ENCODE measurements around the gene PPM1G.
"Not testable (repeated sequence)": the region's sequence is repeated elsewhere in the genome, so short reads cannot be mapped to it uniquely, and the experiment has no call there.

PPM1G gene

DNA sequence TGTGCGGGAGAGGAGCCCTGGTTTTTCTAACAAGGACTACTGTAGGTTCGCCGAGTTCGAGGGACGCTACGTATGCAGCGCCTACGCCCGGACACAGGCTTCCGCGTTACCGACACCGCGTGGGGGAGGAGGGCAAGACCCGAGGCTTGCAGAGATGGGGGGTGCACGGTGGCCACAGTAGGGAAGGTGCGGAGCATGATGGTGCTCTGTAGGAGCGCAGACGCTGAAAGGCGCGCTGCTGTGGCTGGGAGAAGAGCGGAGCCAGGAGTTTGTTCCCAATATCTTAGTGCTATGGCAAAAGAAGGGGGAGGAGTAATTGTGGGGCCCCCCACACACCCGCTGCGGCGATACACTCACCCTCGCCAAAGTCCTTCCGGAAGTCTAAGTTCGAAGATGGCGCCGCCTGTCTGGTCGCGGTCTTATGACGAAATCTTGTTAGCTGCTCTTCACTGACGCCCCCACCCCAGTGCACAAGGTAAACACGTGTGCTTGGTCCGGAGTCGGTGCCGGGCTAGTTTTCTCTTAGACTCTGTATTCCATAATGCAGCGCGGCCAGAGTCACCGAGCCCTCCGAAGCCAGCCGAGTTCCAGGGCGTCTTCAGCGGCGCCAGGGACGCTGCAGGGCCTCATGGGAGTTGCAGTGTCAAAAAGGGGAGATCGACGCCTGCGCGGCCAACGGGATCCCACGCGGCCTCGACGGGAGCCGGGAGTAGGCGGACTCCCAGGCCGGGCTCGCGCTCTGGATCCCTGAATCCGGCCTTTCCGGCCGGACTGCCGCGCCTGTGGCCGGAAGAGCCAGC is 52.8 kb downstream of the PPM1G start, which contains the start of gene GTF3C2:
Gene GTF3C2, minus strand, starts transcription at position 383 of the 800 bp plus-strand sequence. CDS start 13,210 bp downstream, outside the sequence.
- no peaks in the 10 kb centered on the region for H3K27me3 ChIP-seq (ENCODE audit: insufficient read depth, insufficient read length)
- peak within 1 kb of the TSS; percentile 98 for H3K9ac ChIP-seq (ENCODE audit: insufficient read length, low read depth)
- no peaks in the 10 kb centered on the region for H3K4me1 ChIP-seq (ENCODE audit: insufficient read depth, insufficient read length)
- TF ChIP-seq ZNF274 (IDR thresholded peaks at IDR 0.05; ENCODE audit: low read depth, low read length): no peak
- peak; percentile 79 for TF ChIP-seq YY1 (IDR thresholded peaks at IDR 0.05; ENCODE audit: insufficient read depth, insufficient read length)
- peak; percentile 98 for DNase-seq (ENCODE audit: low read depth, low spot score)
- H3K36me3 ChIP-seq (ENCODE audit: insufficient read depth, insufficient read length, low read length): peaks cover 13% of the 10 kb centered on the region
- H3K4me3 ChIP-seq (ENCODE audit: insufficient read length, low read depth): peak within 1 kb of the TSS; percentile 93
- H3K9me3 ChIP-seq (ENCODE audit: insufficient read depth, low read length): 0 out of 2 replicates have a peak, but pooled peaks cover 7% of the 10 kb centered on the region

DNA sequence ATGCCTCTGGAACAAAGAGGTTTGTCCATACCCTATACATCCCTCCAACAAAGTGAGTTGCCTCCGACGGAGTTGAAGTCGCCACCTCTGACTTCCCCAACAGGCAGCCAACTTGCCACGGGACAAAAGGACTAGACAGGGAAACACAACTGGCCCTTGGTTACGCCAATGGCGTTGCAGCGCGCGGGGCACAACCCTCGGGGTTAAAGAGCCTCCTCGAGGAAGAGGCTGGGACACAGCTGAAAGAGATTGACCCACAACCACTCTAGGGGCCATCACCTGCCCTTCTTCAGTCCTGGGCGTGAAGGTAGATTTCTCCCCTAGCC is 53.4 kb downstream of the PPM1G start:
- peaks cover 13% of the 10 kb centered on the region for H3K36me3 ChIP-seq (ENCODE audit: insufficient read depth, insufficient read length, low read length)
- peak; percentile 23 for DNase-seq (ENCODE audit: low read depth, low spot score)
- peak overlapping the region; percentile 98 for H3K9ac ChIP-seq (ENCODE audit: insufficient read length, low read depth)
- no peak for TF ChIP-seq YY1 (IDR thresholded peaks at IDR 0.05; ENCODE audit: insufficient read depth, insufficient read length)
- TF ChIP-seq ZNF274 (IDR thresholded peaks at IDR 0.05; ENCODE audit: low read depth, low read length): no peak
- TF ChIP-seq SUZ12 (IDR thresholded peaks at IDR 0.05; ENCODE audit: extremely low read depth, insufficient read depth, insufficient read length): no peak
- H3K27me3 ChIP-seq (ENCODE audit: insufficient read depth, insufficient read length): no peaks in the 10 kb centered on the region
- H3K9me3 ChIP-seq (ENCODE audit: insufficient read depth, low read length): 0 out of 2 replicates have a peak, but pooled peaks cover 7% of the 10 kb centered on the region
- H3K4me3 ChIP-seq (ENCODE audit: insufficient read length, low read depth): peak overlapping the region; percentile 93
- H3K4me1 ChIP-seq (ENCODE audit: insufficient read depth, insufficient read length): no peaks in the 10 kb centered on the region

DNA sequence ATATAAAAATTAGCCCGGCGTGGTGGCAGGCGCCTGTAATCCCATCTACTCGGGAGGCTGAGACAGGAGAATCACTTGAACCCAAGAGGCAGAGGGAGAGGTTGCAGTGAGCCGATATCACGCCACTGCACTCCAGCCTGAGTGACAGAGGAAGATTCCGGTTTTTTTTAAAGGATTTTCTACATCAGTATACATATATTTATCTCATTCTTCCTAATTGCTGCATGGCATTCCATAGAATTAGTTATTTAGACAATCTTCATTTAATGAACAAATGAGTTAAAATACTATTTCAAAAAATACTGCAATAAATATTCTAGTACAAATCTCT is 54.8 kb downstream of the PPM1G start:
- H3K9me3 ChIP-seq (ENCODE audit: insufficient read depth, low read length): 0 out of 2 replicates have a peak, but pooled peaks cover 7% of the 10 kb centered on the region
- H3K9ac ChIP-seq (ENCODE audit: insufficient read length, low read depth): no peak overlapping the region
- DNase-seq (ENCODE audit: low read depth, low spot score): no peak
- no peak overlapping the region for H3K4me3 ChIP-seq (ENCODE audit: insufficient read length, low read depth)
- H3K36me3 ChIP-seq (ENCODE audit: insufficient read depth, insufficient read length, low read length): peaks cover 18% of the 10 kb centered on the region
- H3K27me3 ChIP-seq (ENCODE audit: insufficient read depth, insufficient read length): no peaks in the 10 kb centered on the region
- H3K4me1 ChIP-seq (ENCODE audit: insufficient read depth, insufficient read length): no peaks in the 10 kb centered on the region
- TF ChIP-seq YY1 (IDR thresholded peaks at IDR 0.05; ENCODE audit: insufficient read depth, insufficient read length) (no peak), SUZ12 (IDR thresholded peaks at IDR 0.05; ENCODE audit: extremely low read depth, insufficient read depth, insufficient read length) (no peak), ZNF274 (IDR thresholded peaks at IDR 0.05; ENCODE audit: low read depth, low read length) (no peak)

DNA sequence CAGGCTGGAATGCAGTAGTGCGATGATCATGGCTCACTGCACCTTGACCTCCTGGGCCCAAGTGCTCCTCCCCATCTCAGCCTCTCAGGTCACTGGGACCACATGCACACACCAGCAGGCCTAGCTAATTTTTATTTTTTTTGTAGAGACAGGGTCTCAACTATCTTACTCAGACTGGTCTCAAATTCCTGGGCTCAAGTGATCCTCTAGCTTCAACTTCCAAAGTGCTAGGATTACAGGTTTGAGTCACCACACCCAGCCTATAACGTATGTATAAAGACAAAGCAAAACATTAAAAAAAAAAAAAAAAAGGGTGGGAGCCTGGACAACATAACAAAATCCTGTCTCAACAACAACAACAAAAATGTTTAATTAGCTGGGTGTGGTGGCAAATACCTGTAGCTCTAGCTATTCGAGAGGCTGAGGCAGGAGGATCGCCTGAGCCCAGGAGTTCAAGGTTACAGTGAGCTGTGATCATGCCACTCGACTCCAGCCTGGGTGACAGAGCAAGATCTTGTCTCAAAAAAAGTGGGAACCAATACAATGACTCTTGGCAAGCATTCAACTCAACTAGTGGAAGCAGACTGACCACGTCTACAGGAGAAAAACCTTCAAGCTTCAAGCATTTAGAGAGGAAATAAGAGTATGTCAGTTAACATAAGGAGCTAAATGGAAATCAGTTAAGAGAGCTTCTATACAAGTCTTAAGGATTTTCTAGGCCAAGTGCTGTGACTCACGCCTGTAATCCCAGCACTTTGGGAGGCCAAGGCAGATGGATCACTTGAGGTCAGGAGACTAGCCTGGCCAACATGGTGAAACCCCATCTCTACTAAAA is 55.4 kb downstream of the PPM1G start:
- Histone ChIP-seq H3K36me3 (ENCODE audit: insufficient read depth, insufficient read length, low read length) (peaks cover 18% of the 10 kb centered on the region), H3K9ac (ENCODE audit: insufficient read length, low read depth) (no peak overlapping the region), H3K4me3 (ENCODE audit: insufficient read length, low read depth) (no peak overlapping the region), H3K9me3 (ENCODE audit: insufficient read depth, low read length) (0 out of 2 replicates have a peak, but pooled peaks cover 7% of the 10 kb centered on the region), H3K4me1 (ENCODE audit: insufficient read depth, insufficient read length) (no peaks in the 10 kb centered on the region), H3K27me3 (ENCODE audit: insufficient read depth, insufficient read length) (no peaks in the 10 kb centered on the region)
- TF ChIP-seq YY1 (IDR thresholded peaks at IDR 0.05; ENCODE audit: insufficient read depth, insufficient read length) (no peak), ZNF274 (IDR thresholded peaks at IDR 0.05; ENCODE audit: low read depth, low read length) (no peak), SUZ12 (IDR thresholded peaks at IDR 0.05; ENCODE audit: extremely low read depth, insufficient read depth, insufficient read length) (no peak)
- DNase-seq (ENCODE audit: low read depth, low spot score): no peak

DNA sequence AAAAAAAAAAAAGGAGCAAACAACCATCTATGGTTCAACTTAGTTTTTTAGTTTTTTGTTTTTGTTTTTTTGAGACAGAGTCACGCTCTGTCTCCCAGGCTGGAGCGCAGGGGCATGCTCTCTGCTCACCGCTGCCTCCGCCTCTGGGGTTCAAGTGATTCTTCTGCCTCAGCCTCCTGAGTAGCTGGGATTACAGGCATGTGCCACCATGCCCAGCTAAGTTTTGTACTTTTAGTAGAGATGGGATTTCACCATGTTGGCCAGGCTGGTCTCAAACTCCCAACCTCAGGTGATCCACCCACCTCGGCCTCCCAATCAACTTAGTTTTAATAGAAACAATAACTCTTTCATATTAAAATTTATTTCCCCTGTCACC is 56.0 kb downstream of the PPM1G start:
- not testable (repeated sequence) for H3K9me3 ChIP-seq (ENCODE audit: insufficient read depth, low read length); H3K9ac ChIP-seq (ENCODE audit: insufficient read length, low read depth); H3K4me1 ChIP-seq (ENCODE audit: insufficient read depth, insufficient read length)

DNA sequence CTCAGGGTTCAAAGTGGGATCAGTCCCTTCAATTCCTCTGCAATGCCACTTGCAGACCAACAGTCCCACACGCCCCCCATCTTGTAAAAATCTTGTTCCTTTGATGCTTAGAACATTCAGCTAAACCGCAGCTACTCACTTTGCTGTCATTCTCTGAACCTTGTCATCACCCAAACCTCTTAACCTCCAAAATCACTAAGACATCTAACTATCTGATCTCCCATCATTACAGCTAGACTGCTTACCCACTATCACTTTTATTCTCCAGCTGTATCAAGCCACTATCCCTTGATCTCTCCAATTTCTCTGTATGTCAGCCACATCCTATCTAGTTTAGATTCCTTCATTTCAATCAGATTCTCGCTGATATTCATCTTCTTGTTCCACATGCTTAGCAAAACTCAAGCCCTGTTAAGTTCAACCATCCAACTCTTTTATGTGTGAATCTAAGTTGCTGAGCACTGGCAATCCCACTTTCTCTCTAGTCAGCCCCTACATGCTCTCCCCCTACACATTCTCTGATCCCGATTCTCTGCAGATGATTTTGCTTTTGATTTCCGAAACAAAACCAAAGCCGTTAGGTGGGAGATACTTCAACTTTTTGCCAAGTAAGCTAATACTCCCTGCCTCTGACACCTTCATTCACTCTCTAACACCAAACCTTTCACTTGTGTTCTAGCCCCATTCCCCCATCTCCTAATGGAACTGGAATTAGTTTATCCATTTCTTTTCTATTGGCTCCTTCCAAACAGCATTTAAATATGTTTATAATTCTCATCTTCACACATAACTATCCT is 57.4 kb downstream of the PPM1G start:
- TF ChIP-seq SUZ12 (IDR thresholded peaks at IDR 0.05; ENCODE audit: extremely low read depth, insufficient read depth, insufficient read length) (no peak), YY1 (IDR thresholded peaks at IDR 0.05; ENCODE audit: insufficient read depth, insufficient read length) (no peak), ZNF274 (IDR thresholded peaks at IDR 0.05; ENCODE audit: low read depth, low read length) (no peak)
- Histone ChIP-seq H3K4me3 (ENCODE audit: insufficient read length, low read depth) (no peak overlapping the region), H3K4me1 (ENCODE audit: insufficient read depth, insufficient read length) (no peaks in the 10 kb centered on the region), H3K27me3 (ENCODE audit: insufficient read depth, insufficient read length) (no peaks in the 10 kb centered on the region), H3K9ac (ENCODE audit: insufficient read length, low read depth) (no peak overlapping the region), H3K9me3 (ENCODE audit: insufficient read depth, low read length) (no peaks in the 10 kb centered on the region), H3K36me3 (ENCODE audit: insufficient read depth, insufficient read length, low read length) (peaks cover 10% of the 10 kb centered on the region)
- no peak for DNase-seq (ENCODE audit: low read depth, low spot score)

More for the DNA sequence above, 56.0 kb downstream of the PPM1G start:
- H3K36me3 ChIP-seq (ENCODE audit: insufficient read depth, insufficient read length, low read length): peaks cover 14% of the 10 kb centered on the region
- not testable (repeated sequence) for H3K4me3 ChIP-seq (ENCODE audit: insufficient read length, low read depth); DNase-seq (ENCODE audit: low read depth, low spot score); H3K27me3 ChIP-seq (ENCODE audit: insufficient read depth, insufficient read length)
